IMR-90 (cell line): ENCODE data around the gene BTBD9. TPM values are rescaled to one million over a fixed set of nuclear protein-coding genes. Genes with fewer than 3 reads are reported as not detected.

Experiments used
- ATAC-seq: fragments of 200-7000 bp; cut with Tn5 transposase; 2 replicates; pipeline ENCODE4 v1.9.1; 2020; ENCODE audit warnings: low read depth, mild to moderate bottlenecking, moderate library complexity
- BruUV-seq: library from RNA; stranded (reverse); fragments of 400-500 nt; replicated peaks from 2 replicates; lab custom pipeline; 2021; lab: Mats Ljungman, UMichigan
- CTCF ChIA-PET: fragments of 300-600 bp; formaldehyde crosslinking; extraction: SDS; loops from one replicate; lab custom pipeline; 2021; ENCODE audit warnings: antibody characterized with exemption; lab: Yijun Ruan, JAX
- POLR2A ChIA-PET: fragments of 300-600 bp; sonication (Branson Sonifier 250); formaldehyde crosslinking; loops from one replicate; lab custom pipeline; 2022; ENCODE audit warnings: antibody characterized with exemption; ENCODE audit not compliant: unreplicated experiment; lab: Charles Lee
- DNase-seq: peaks from one replicate; pipeline ENCODE4 v3.0.0; 2013
- H2AFZ ChIP-seq: replicated peaks from 2 replicates; pipeline ENCODE3; 2013; ENCODE audit warnings: low read length, mild to moderate bottlenecking; ENCODE audit not compliant: poor library complexity
- H2AK5ac ChIP-seq: 2 replicates; pipeline ENCODE4 v1.6.1; 2013; ENCODE audit warnings: low read depth, low read length, inconsistent platforms
- H2AK9ac ChIP-seq: replicated peaks from 2 replicates; pipeline ENCODE3; 2013; ENCODE audit warnings: mild to moderate bottlenecking, low read depth, low read length, moderate library complexity; ENCODE audit not compliant: poor library complexity
- H2BK120ac ChIP-seq: 2 replicates; pipeline ENCODE4 v1.6.1; 2013; ENCODE audit warnings: low read depth, low read length, inconsistent platforms
- H2BK15ac ChIP-seq: 3 replicates; pipeline ENCODE4 v1.6.1; 2013; ENCODE audit warnings: low read depth, low read length, inconsistent platforms
- H2BK20ac ChIP-seq: 2 replicates; pipeline ENCODE4 v1.6.1; 2013; ENCODE audit warnings: low read depth, mild to moderate bottlenecking, inconsistent platforms, low read length, moderate library complexity
- H2BK5ac ChIP-seq: 2 replicates; pipeline ENCODE4 v1.6.1; 2013; ENCODE audit warnings: mild to moderate bottlenecking, low read depth, low read length, inconsistent platforms; ENCODE audit not compliant: poor library complexity, severe bottlenecking
- H3K14ac ChIP-seq: replicated peaks from 2 replicates; pipeline ENCODE4 v1.6.1; 2013; ENCODE audit warnings: low read depth, low read length, inconsistent platforms
- H3K18ac ChIP-seq: 2 replicates; pipeline ENCODE4 v1.6.1; 2013; ENCODE audit warnings: low read depth, low read length, control low read depth
- H3K23ac ChIP-seq: 2 replicates; pipeline ENCODE4 v1.6.1; 2013; ENCODE audit warnings: low read depth, low read length, inconsistent platforms
- H3K27ac ChIP-seq: 2 replicates; pipeline ENCODE4 v1.5.1; 2013; ENCODE audit warnings: mild to moderate bottlenecking, control low read depth, low read length; ENCODE audit not compliant: insufficient read depth
- H3K27me3 ChIP-seq: 2 replicates; pipeline ENCODE4 v1.6.1; 2013; ENCODE audit warnings: low read length; ENCODE audit not compliant: control insufficient read depth, insufficient read depth
- H3K36me3 ChIP-seq: 2 replicates; pipeline ENCODE4 v1.6.1; 2013; ENCODE audit warnings: low read length, mixed read lengths; ENCODE audit not compliant: control insufficient read depth, insufficient read depth
- H3K4ac ChIP-seq: 2 replicates; pipeline ENCODE4 v1.6.1; 2013; ENCODE audit warnings: low read depth, low read length, inconsistent platforms
- H3K4me1 ChIP-seq: 2 replicates; pipeline ENCODE4 v1.6.1; 2013; ENCODE audit warnings: low read length, mixed read lengths; ENCODE audit not compliant: control insufficient read depth, insufficient read depth
- H3K4me2 ChIP-seq: 2 replicates; pipeline ENCODE4 v1.6.1; 2013; ENCODE audit warnings: low read depth, mild to moderate bottlenecking, control low read depth, low read length, moderate library complexity
- H3K4me3 ChIP-seq: 2 replicates; pipeline ENCODE4 v1.5.1; 2013; ENCODE audit warnings: low read depth, mild to moderate bottlenecking, control low read depth, low read length, moderate library complexity; ENCODE audit not compliant: insufficient read depth
- H3K56ac ChIP-seq: 2 replicates; pipeline ENCODE4 v1.6.1; 2013; ENCODE audit warnings: low read length, inconsistent platforms; ENCODE audit not compliant: insufficient read depth; ENCODE audit errors: extremely low read depth
- H3K79me1 ChIP-seq, 2 experiments: 2 replicates each; pipeline ENCODE4 v1.6.1; 2013; ENCODE audit warnings: low read length in 2 of 2, inconsistent platforms in 1 of 2, low read depth in 1 of 2
- H3K9ac ChIP-seq: 2 replicates; pipeline ENCODE4 v1.6.1; 2013; ENCODE audit warnings: low read depth, low read length, control low read depth
- H3K9me1 ChIP-seq: 2 replicates; pipeline ENCODE4 v1.6.1; 2013; ENCODE audit warnings: low read length, inconsistent platforms; ENCODE audit not compliant: insufficient read depth
- H3K9me3 ChIP-seq: 2 replicates; pipeline ENCODE4 v1.6.1; 2013; ENCODE audit warnings: low read length; ENCODE audit not compliant: control insufficient read depth, insufficient read depth
- H4K20me1 ChIP-seq: 2 replicates; pipeline ENCODE4 v1.6.1; 2013; ENCODE audit warnings: low read length, inconsistent platforms; ENCODE audit not compliant: insufficient read depth
- H4K5ac ChIP-seq: 2 replicates; pipeline ENCODE4 v1.6.1; 2013; ENCODE audit warnings: mild to moderate bottlenecking, low read depth, low read length, control low read depth
- H4K8ac ChIP-seq, 2 experiments: 2 replicates each; pipeline ENCODE4 v1.6.1; 2013; ENCODE audit warnings: low read depth in 2 of 2, low read length in 2 of 2, control low read depth in 1 of 2, inconsistent platforms in 1 of 2
- H4K91ac ChIP-seq: 2 replicates; pipeline ENCODE4 v1.6.1; 2013; ENCODE audit warnings: low read depth, low read length, inconsistent platforms; ENCODE audit not compliant: insufficient read depth
- BHLHE40 ChIP-seq: fragments of 150-350 bp; IDR thresholded peaks from 2 replicates; pipeline ENCODE4 v1.6.1; 2016; ENCODE audit warnings: mild to moderate bottlenecking, low read depth, low read length
- CEBPB ChIP-seq: IDR thresholded peaks from 2 replicates; pipeline ENCODE4 v1.6.1; 2012; ENCODE audit warnings: low read depth, low read length, improper control_type of control experiment
- CHD1 ChIP-seq: IDR thresholded peaks from 2 replicates; pipeline ENCODE4 v1.6.1; 2012; ENCODE audit warnings: low read depth, low read length, improper control_type of control experiment
- CTCF ChIP-seq: conservative IDR thresholded peaks from 2 replicates; pipeline ENCODE4 v1.5.1; 2012; ENCODE audit warnings: mild to moderate bottlenecking, low read depth, low read length, improper control_type of control experiment
- FOS ChIP-seq: fragments of 150-350 bp; IDR thresholded peaks from 2 replicates; pipeline ENCODE4 v1.6.1; 2016; ENCODE audit warnings: low read depth, low read length
- MAFK ChIP-seq: IDR thresholded peaks from 2 replicates; pipeline ENCODE4 v1.6.1; 2012; ENCODE audit warnings: low read depth, low read length, improper control_type of control experiment
- MAZ ChIP-seq: IDR thresholded peaks from 2 replicates; pipeline ENCODE4 v1.6.1; 2012; ENCODE audit warnings: low read depth, mild to moderate bottlenecking, low read length, improper control_type of control experiment, moderate library complexity, borderline replicate concordance
- MXI1 ChIP-seq: IDR thresholded peaks from 2 replicates; pipeline ENCODE4 v1.6.1; 2012; ENCODE audit warnings: low read depth, mild to moderate bottlenecking, low read length, moderate library complexity, borderline replicate concordance
- NFE2L2 ChIP-seq: fragments of 150-350 bp; IDR thresholded peaks from 2 replicates; pipeline ENCODE4 v1.6.1; 2016; ENCODE audit warnings: low read depth, mild to moderate bottlenecking, low read length
- POLR2A ChIP-seq: IDR thresholded peaks from 2 replicates; pipeline ENCODE4 v1.6.1; 2012; ENCODE audit warnings: mild to moderate bottlenecking, low read depth, low read length
- RAD21 ChIP-seq: IDR thresholded peaks from 2 replicates; pipeline ENCODE4 v1.6.1; 2012; ENCODE audit warnings: low read length, improper control_type of control experiment
- RCOR1 ChIP-seq: IDR thresholded peaks from 2 replicates; pipeline ENCODE4 v1.6.1; 2012; ENCODE audit warnings: mild to moderate bottlenecking, low read length, improper control_type of control experiment; ENCODE audit not compliant: insufficient replicate concordance
- RFX5 ChIP-seq: IDR thresholded peaks from 2 replicates; pipeline ENCODE4 v1.8.0; 2012; ENCODE audit warnings: low read depth, mild to moderate bottlenecking, low read length, moderate library complexity
- SMC3 ChIP-seq: fragments of 150-350 bp; IDR thresholded peaks from 2 replicates; pipeline ENCODE4 v1.6.1; 2016; ENCODE audit warnings: low read depth, mild to moderate bottlenecking, antibody characterized with exemption, low read length, moderate library complexity
- WGBS, 2 experiments: methylation state at CpG; one replicate each; pipeline versions ENCODE4 v1.1.5 to v1.1.7; 2013; ENCODE audit warnings: missing lambda C conversion rate in 2 of 2; ENCODE audit not compliant: insufficient read length in 1 of 2; ENCODE audit errors: extremely low coverage in 2 of 2; 5-methylcytosine and 5-hydroxymethylcytosine counted together
- dilution Hi-C: fragments of 300-500 bp; cut with HindIII; formaldehyde crosslinking; loops from one replicate; pipeline ENCODE4 v1.14.3; 2018; ENCODE audit warnings: low sequenced_read_pairs; ENCODE audit not compliant: unreplicated experiment
- in situ Hi-C: fragments of 300-500 bp; cut with MboI; formaldehyde crosslinking; loops from 3 replicates; pipeline ENCODE4 v1.14.3; 2019; ENCODE audit warnings: low sequenced_read_pairs, inconsistent platforms, mixed read lengths
- intact Hi-C: fragments of 100-400 bp; cut with micrococcal nuclease; formaldehyde crosslinking; loops from 2 replicates; pipeline ENCODE4 v1.10.0; 2022
- polyA plus RNA-seq, 3 experiments: library from polyadenylated mRNA; depleted of rRNA; stranded (reverse); fragments of >200 nt; gene quantifications; 2 replicates each; pipeline ENCODE4 v1.2.3, GENCODE V29; 2012; ENCODE audit warnings: low replicate concordance in 1 of 3
- total RNA-seq: library from RNA; depleted of rRNA; stranded (reverse); fragments of >200 nt; gene quantifications from 2 replicates; pipeline ENCODE4 v1.2.3, GENCODE V29; 2012
- TF ChIP-seq, protein P1 (sequence below): fragments of 150-350 bp; IDR thresholded peaks from 2 replicates; pipeline ENCODE4 v1.6.1; 2016; ENCODE audit warnings: low read depth, mild to moderate bottlenecking, low read length, moderate library complexity, borderline replicate concordance
- TF ChIP-seq, protein P2 (sequence below): fragments of 150-350 bp; IDR thresholded peaks from 2 replicates; pipeline ENCODE4 v1.6.1; 2017; ENCODE audit warnings: mild to moderate bottlenecking, antibody characterized with exemption, low read length, low read depth

Gene BTBD9
- total and polyA plus RNA-seq, 2 of the 4 experiments (the other 2 are of a cell fraction): 4.1 to 22.0 TPM

GRCh38 chr6:38234934-38235682, 404.6 kb downstream of the BTBD9 start:
- intact Hi-C loops: no loop called here
- no peak overlapping the region for H2BK20ac ChIP-seq

More at GRCh38 chr6:38234934-38235682, 404.6 kb downstream of the BTBD9 start:
- Histone ChIP-seq H3K18ac (no peak overlapping the region), H4K8ac (no peak overlapping the region), H2BK120ac (no peak overlapping the region), H3K4me3 (no peak overlapping the region), H3K9ac (no peak overlapping the region), H4K20me1 (no peaks in the 10 kb centered on the region; the same call in 1 of the 2 replicates), H3K4ac (no peak overlapping the region), H3K36me3 (no peaks in the 10 kb centered on the region), H3K27me3 (no peaks in the 10 kb centered on the region), H4K91ac (no peak overlapping the region), H3K27ac (no peak overlapping the region), H3K79me1 (no peaks in the 10 kb centered on the region), H2AK9ac (no peak overlapping the region), H3K9me1 (peaks cover 4% of the 10 kb centered on the region), H3K56ac (no peak overlapping the region), H2AFZ (no peak overlapping the region), H3K4me1 (peaks cover 4% of the 10 kb centered on the region), H3K23ac (no peak overlapping the region), H4K5ac (no peak overlapping the region), H2AK5ac (no peak overlapping the region), H3K9me3 (no peaks in the 10 kb centered on the region), H3K4me2 (no peak overlapping the region), H3K14ac (no peak overlapping the region; the same call in 1 of the 2 replicates), H2BK5ac (no peak overlapping the region), H2BK15ac (no peak overlapping the region)
- POLR2A ChIA-PET: no interaction called here
- no peak for ATAC-seq
- CTCF ChIA-PET: no interaction called here
- dilution Hi-C loops: no loop called here
- no TSS peak for BruUV-seq
- no peak for DNase-seq
- in situ Hi-C loops: no loop called here
- TF ChIP-seq MXI1: no peak
- TF ChIP-seq MAZ: no peak
- TF ChIP-seq NFE2L2: no peak
- no peak for TF ChIP-seq CEBPB
- no peak for TF ChIP-seq RFX5
- no peak for TF ChIP-seq SMC3
- TF ChIP-seq, protein P1, sequence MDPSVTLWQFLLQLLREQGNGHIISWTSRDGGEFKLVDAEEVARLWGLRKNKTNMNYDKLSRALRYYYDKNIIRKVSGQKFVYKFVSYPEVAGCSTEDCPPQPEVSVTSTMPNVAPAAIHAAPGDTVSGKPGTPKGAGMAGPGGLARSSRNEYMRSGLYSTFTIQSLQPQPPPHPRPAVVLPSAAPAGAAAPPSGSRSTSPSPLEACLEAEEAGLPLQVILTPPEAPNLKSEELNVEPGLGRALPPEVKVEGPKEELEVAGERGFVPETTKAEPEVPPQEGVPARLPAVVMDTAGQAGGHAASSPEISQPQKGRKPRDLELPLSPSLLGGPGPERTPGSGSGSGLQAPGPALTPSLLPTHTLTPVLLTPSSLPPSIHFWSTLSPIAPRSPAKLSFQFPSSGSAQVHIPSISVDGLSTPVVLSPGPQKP: no peak
- TF ChIP-seq FOS: no peak
- TF ChIP-seq BHLHE40: no peak
- TF ChIP-seq RAD21: no peak
- no peak for TF ChIP-seq MAFK
- TF ChIP-seq POLR2A: no peak
- TF ChIP-seq, protein P2, sequence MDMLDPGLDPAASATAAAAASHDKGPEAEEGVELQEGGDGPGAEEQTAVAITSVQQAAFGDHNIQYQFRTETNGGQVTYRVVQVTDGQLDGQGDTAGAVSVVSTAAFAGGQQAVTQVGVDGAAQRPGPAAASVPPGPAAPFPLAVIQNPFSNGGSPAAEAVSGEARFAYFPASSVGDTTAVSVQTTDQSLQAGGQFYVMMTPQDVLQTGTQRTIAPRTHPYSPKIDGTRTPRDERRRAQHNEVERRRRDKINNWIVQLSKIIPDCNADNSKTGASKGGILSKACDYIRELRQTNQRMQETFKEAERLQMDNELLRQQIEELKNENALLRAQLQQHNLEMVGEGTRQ: no peak
- no peak for TF ChIP-seq CHD1
- TF ChIP-seq RCOR1: no peak
- TF ChIP-seq CTCF: no peak
- WGBS, 2 experiments: 50% methylated on average over 1 of the region's 4 CpGs; no CpG with 5 or more reads in 1 of the 2 experiments
